Heart left ventricle (tissue), 16 donors: ENCODE results near the gene HMGCL. TPM values are rescaled to one million over a fixed set of nuclear protein-coding genes. Genes with fewer than 3 reads are reported as not detected.
A peak's percentile ranks its signal among the peaks of the same experiment; 100 is the strongest.
"Not testable (repeated sequence)": the region's sequence is repeated elsewhere in the genome, so short reads cannot be mapped to it uniquely, and the experiment has no call there.

Source experiments
- ATAC-seq, 4 donors: fragments of 200-7000 bp; cut with Tn5 transposase; one replicate each; pipeline ENCODE4 v1.9.1; 2020 to 2022; ENCODE audit warnings: moderate library complexity in 4 of 4, mild to moderate bottlenecking in 3 of 4, moderate number of reproducible peaks in 1 of 4
- DNase-seq, 5 donors: peaks; one replicate each; pipeline ENCODE4 v3.0.0-alpha.2; 2020
- H3K27ac ChIP-seq, 12 donors: fragments of 200-600 bp; sonication (generic) in 4 of 12; one replicate each; pipeline versions ENCODE4 v1.5.0 to v1.8.0; 2016 to 2022; ENCODE audit warnings: mild to moderate bottlenecking in 2 of 12
- H3K27me3 ChIP-seq, 9 donors: fragments of 200-600 bp; sonication (generic) in 2 of 9; one replicate each; pipeline versions ENCODE4 v1.5.1 to v1.8.0; 2016 to 2022; ENCODE audit warnings: mild to moderate bottlenecking in 3 of 9
- H3K36me3 ChIP-seq, 9 donors: fragments of 200-600 bp; sonication (generic) in 2 of 9; one replicate each; pipeline versions ENCODE4 v1.5.0 to v1.8.0; 2018 to 2022; ENCODE audit warnings: mild to moderate bottlenecking in 2 of 9
- H3K4me1 ChIP-seq, 12 donors: fragments of 200-600 bp; sonication (generic) in 4 of 12; one replicate each; pipeline versions ENCODE4 v1.5.0 to v1.8.0; 2016 to 2022; ENCODE audit warnings: mild to moderate bottlenecking in 3 of 12
- H3K4me3 ChIP-seq, 12 donors: fragments of 200-600 bp; sonication (generic) in 4 of 12; one replicate each; pipeline versions ENCODE4 v1.5.0 to v1.8.0; 2017 to 2022; ENCODE audit warnings: mild to moderate bottlenecking in 9 of 12, moderate library complexity in 4 of 12
- H3K9me3 ChIP-seq, 12 donors: fragments of 200-600 bp; sonication (generic) in 4 of 12; one replicate each; pipeline versions ENCODE4 v1.5.0 to v1.8.0; 2016 to 2022; ENCODE audit warnings: mild to moderate bottlenecking in 1 of 12
- POLR2A ChIP-seq, 2 donors: fragments of 450-650 bp; IDR thresholded peaks; one replicate each; pipeline ENCODE4 v1.6.1; 2017; ENCODE audit warnings: antibody characterized with exemption in 2 of 2, mild to moderate bottlenecking in 2 of 2, moderate library complexity in 2 of 2
- WGBS, 4 donors: extraction: QIAGEN DNeasy Blood & Tissue Kit in 2 of 4; methylation state at CpG; one replicate each; pipeline versions ENCODE4 v1.1.5 to v1.1.7; 2013 to 2018; 5-methylcytosine and 5-hydroxymethylcytosine counted together
- intact Hi-C, 10 donors: fragments of 100-400 bp; cut with DNase I; formaldehyde crosslinking; loops; one replicate each; pipeline versions ENCODE4 v1.11.1 to v1.14.2; 2022
- polyA plus RNA-seq, 2 donors: library from polyadenylated mRNA; stranded (reverse); fragments of 200-250 nt; gene quantifications; one replicate each; pipeline ENCODE4 v1.2.3, GENCODE V29; 2013
- total RNA-seq, 9 donors: library from RNA; depleted of rRNA in 2 of 9; stranded (reverse); fragments of >200 nt in 2 of 9; fragmentation: NEBNext Ultra II Directional in 3 of 9; extraction: Animal tissue kit (Norgen Biotek cat#: 25700) in 3 of 9; gene quantifications; one replicate each; pipeline versions ENCODE4 v1.1.0 to v1.2.4, GENCODE V29; 2016 to 2023
- TF ChIP-seq, protein P1 (sequence below), 12 donors: fragments of 200-600 bp; sonication (generic) in 4 of 12; IDR thresholded peaks; one replicate each; pipeline versions ENCODE4 v1.5.0 to v1.8.0; 2018 to 2022; ENCODE audit warnings: antibody characterized with exemption in 12 of 12, mild to moderate bottlenecking in 5 of 12
- donor health status: ischemic (EF 13 %, LVEDD 7.1; RV severe dilation, severe dysfunction).
- donor health status: healthy with polysubstance abuse.
- donor health status: DM: no; HTN: yes; CAD: no.
- donor health status: DM: no; HTN: no; CAD: no.
- donor health status: ischemic (EF 25% LVEDD 6.9; RV normal size, moderate dysfunction).
- donor health status: ischemic (EF 25% LVEDD 5.7; RV mildly dilated, moderate dysfunction).
- donor health status: healthy.
- donor health status: DM: yes; HTN: yes; CAD: no.
- donor health status: ischemic (EF 35%, LVEDD 5.7; RV mildly dilated, moderate dysfunction).
- donor health status: nonischemic (EF 11% LVEDD 7.7; RV severe dilation, severe dysfunction).
- donor health status: DM: yes; HTN: yes; CAD: no.
- donor health status: PGD.
- donor health status: ischemic (EF 29% LVEDD 5.4; RV normal size, mild dysfunction).
- donor health status: nonischemic (EF 23%, LVEDD 6.1; RV moderate dilation, normal function).

The HMGCL gene
- total and polyA plus RNA-seq, 11 donors, result 22.0 to 44.3 (median 38.8) TPM

GRCh38 chr1:23805025-23805424, 20.2 kb downstream of the HMGCL start:
- intact Hi-C loops, result loop anchor here in 4 of 10 donors (5.0 to 10.0 kb wide), 3 partner anchors 60 to 220 kb away; partner anchors contain the start of gene FUCA1 (in 2 of the 4)
- DNase-seq, result no peak
- peaks cover 0 to 46% (median 29%) of the 10 kb centered on the region in 9 donors for H3K36me3 ChIP-seq
- H3K9me3 ChIP-seq, result no peaks in the 10 kb centered on the region
- peaks cover 0 to 25% (median 9%) of the 10 kb centered on the region in 12 donors for H3K4me1 ChIP-seq
- H3K27me3 ChIP-seq, result no peaks in the 10 kb centered on the region
- ATAC-seq, result no peak
- no peak overlapping the region for H3K4me3 ChIP-seq
- TF ChIP-seq, protein P1, sequence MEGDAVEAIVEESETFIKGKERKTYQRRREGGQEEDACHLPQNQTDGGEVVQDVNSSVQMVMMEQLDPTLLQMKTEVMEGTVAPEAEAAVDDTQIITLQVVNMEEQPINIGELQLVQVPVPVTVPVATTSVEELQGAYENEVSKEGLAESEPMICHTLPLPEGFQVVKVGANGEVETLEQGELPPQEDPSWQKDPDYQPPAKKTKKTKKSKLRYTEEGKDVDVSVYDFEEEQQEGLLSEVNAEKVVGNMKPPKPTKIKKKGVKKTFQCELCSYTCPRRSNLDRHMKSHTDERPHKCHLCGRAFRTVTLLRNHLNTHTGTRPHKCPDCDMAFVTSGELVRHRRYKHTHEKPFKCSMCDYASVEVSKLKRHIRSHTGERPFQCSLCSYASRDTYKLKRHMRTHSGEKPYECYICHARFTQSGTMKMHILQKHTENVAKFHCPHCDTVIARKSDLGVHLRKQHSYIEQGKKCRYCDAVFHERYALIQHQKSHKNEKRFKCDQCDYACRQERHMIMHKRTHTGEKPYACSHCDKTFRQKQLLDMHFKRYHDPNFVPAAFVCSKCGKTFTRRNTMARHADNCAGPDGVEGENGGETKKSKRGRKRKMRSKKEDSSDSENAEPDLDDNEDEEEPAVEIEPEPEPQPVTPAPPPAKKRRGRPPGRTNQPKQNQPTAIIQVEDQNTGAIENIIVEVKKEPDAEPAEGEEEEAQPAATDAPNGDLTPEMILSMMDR (IDR thresholded peaks at IDR 0.05), result no peak
- no peak for TF ChIP-seq POLR2A (IDR thresholded peaks at IDR 0.05)
- 95 to 98% (median 96%) methylated on average over 2 of the region's 2 CpGs for WGBS, 4 donors
- no peak overlapping the region for H3K27ac ChIP-seq

DNA sequence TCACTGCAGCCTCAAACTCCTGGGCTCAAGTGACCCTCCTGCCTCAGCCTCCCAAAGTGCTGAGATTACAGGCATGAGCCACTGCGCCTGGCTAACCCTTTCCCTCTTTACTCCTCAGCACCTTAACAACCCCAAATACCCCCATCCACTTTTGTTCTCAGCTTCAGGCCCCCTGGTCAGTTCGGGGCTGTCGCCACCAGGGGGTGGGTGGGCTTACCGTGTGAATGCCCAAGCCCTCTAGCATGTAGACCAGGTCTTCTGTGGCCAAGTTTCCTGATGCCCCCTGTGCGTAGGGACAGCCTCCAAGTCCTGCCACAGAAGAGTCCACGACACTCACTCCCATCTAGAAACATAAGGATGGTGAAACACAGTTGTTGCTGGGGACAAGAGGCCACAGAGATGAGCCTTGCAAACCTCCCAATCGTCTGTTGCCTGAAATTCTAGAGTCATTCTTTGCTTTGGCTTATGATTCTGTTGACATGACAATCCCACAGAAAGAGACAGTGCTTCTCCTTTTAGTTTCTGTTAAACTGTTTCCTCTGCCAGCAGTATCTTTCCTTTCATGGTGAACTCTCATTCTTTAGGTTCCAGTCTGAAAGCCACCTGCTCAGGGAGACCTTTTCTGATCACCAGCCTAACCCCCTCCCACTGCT, 20.9 kb downstream of the HMGCL start:
- H3K4me1 ChIP-seq, result peaks cover 3 to 24% (median 15%) of the 10 kb centered on the region in 12 donors
- intact Hi-C loops, result loop anchor here in 3 of 10 donors (10.0 kb wide), 2 partner anchors 60 to 220 kb away; partner anchors contain the start of gene FUCA1 (in 2 of the 3)
- H3K9me3 ChIP-seq, result no peaks in the 10 kb centered on the region
- H3K27me3 ChIP-seq, result no peaks in the 10 kb centered on the region
- H3K36me3 ChIP-seq, result peaks cover 0 to 46% (median 29%) of the 10 kb centered on the region in 9 donors
- ATAC-seq (no peak), DNase-seq (no peak)
- TF ChIP-seq, protein P1 (IDR thresholded peaks at IDR 0.05), result no peak
- TF ChIP-seq POLR2A (IDR thresholded peaks at IDR 0.05), result no peak
- 73 to 81% (median 77%) methylated on average over 7 of the region's 7 CpGs for WGBS, 4 donors
- H3K4me3 ChIP-seq, result no peak overlapping the region
- H3K27ac ChIP-seq, result peak overlapping the region in 1 of 12 donors; percentile 62

GRCh38 chr1:23803674-23804073, 21.6 kb downstream of the HMGCL start:
- TF ChIP-seq, protein P1 (IDR thresholded peaks at IDR 0.05), result no peak
- TF ChIP-seq POLR2A (IDR thresholded peaks at IDR 0.05), result no peak
- peaks cover 0 to 45% (median 29%) of the 10 kb centered on the region in 9 donors for H3K36me3 ChIP-seq
- 91 to 93% (median 92%) methylated on average over 5 of the region's 5 CpGs for WGBS, 4 donors
- ATAC-seq (no peak), DNase-seq (no peak)
- no peaks in the 10 kb centered on the region for H3K27me3 ChIP-seq
- intact Hi-C loops, result loop anchor here in 3 of 10 donors (10.0 kb wide), 2 partner anchors 61 to 221 kb away; partner anchors contain the start of gene FUCA1 (in 2 of the 3)
- no peak overlapping the region for H3K4me3 ChIP-seq
- H3K9me3 ChIP-seq, result no peaks in the 10 kb centered on the region
- H3K4me1 ChIP-seq, result peaks cover 3 to 31% (median 20%) of the 10 kb centered on the region in 12 donors
- H3K27ac ChIP-seq, result peak overlapping the region in 1 of 12 donors; percentile 62

- ATAC-seq, DNase-seq, H3K4me3 ChIP-seq, H3K9me3 ChIP-seq, H3K27me3 ChIP-seq, H3K27ac ChIP-seq: not testable (repeated sequence)
- intact Hi-C loops, result loop anchor here in 3 of 10 donors (10.0 kb wide), 2 partner anchors 62 to 222 kb away; partner anchors contain the start of gene FUCA1 (in 2 of the 3)
- WGBS, 4 donors, result 88 to 96% (median 93%) methylated on average over 7 of the region's 7 CpGs
- Histone ChIP-seq H3K4me1 (peaks cover 3 to 30% (median 20%) of the 10 kb centered on the region in 12 donors), H3K36me3 (peaks cover 0 to 37% (median 28%) of the 10 kb centered on the region in 9 donors)
These were observed 22.4 kb downstream of the HMGCL start for GRCh38 chr1:23802809-23803342.
